ENCODE results near the gene ZNF146. TPM values are rescaled to one million over a fixed set of nuclear protein-coding genes. Genes with fewer than 3 reads are reported as not detected.

ZNF146 gene
- total RNA-seq, 4 donors from 2014 or later: 40.3 to 72.9 (median 59.6) TPM

GRCh38 chr19:36256853-36257519 is 42.1 kb downstream of the ZNF146 start:
- DNase-seq: no peak
- TF ChIP-seq CTCF (IDR thresholded peaks at IDR 0.05) (no peak), POLR2A (IDR thresholded peaks at IDR 0.05) (no peak)
- intact Hi-C loops (cut with DNase I): no loop called here
- 91% methylated on average over 21 of the region's 42 CpGs; no CpG with 5 or more reads in 1 of the 2 donors for WGBS, 2 donors
- peaks cover 0 to 43% (median 0%) of the 10 kb centered on the region in 3 donors for H3K9me3 ChIP-seq
- H3K4me1 ChIP-seq: no peaks in the 10 kb centered on the region
- H3K36me3 ChIP-seq: no peaks in the 10 kb centered on the region
- H3K27ac ChIP-seq: no peak overlapping the region
- H3K27me3 ChIP-seq: no peaks in the 10 kb centered on the region
- H3K4me3 ChIP-seq: peak overlapping the region; percentile 21 to 65 (median 42)

- H3K4me1 ChIP-seq: no peaks in the 10 kb centered on the region
- no peak overlapping the region for H3K27ac ChIP-seq
- H3K9me3 ChIP-seq: peaks cover 0 to 45% (median 0%) of the 10 kb centered on the region in 3 donors
- no peak for DNase-seq
- TF ChIP-seq POLR2A (IDR thresholded peaks at IDR 0.05): no peak
- TF ChIP-seq CTCF (IDR thresholded peaks at IDR 0.05): no peak
- peak overlapping the region; percentile 21 to 65 (median 42) for H3K4me3 ChIP-seq
- H3K27me3 ChIP-seq: no peaks in the 10 kb centered on the region
- WGBS, 2 donors: no CpG with 5 or more reads among the region's 37 CpGs
- no peaks in the 10 kb centered on the region for H3K36me3 ChIP-seq
- intact Hi-C loops (cut with DNase I): no loop called here
These were observed 42.6 kb downstream of the ZNF146 start for GRCh38 chr19:36257520-36257876.

- H3K4me1 ChIP-seq: no peaks in the 10 kb centered on the region
- 85 to 89% methylated on average over 21 to 24 of the region's 29 CpGs for WGBS, 2 donors
- H3K27me3 ChIP-seq: no peaks in the 10 kb centered on the region
- no peaks in the 10 kb centered on the region for H3K36me3 ChIP-seq
- peak overlapping the region in 3 of 4 donors; percentile 38 to 65 (median 45) for H3K4me3 ChIP-seq
- intact Hi-C loops (cut with DNase I): no loop called here
- H3K27ac ChIP-seq: no peak overlapping the region
- DNase-seq: no peak
- TF ChIP-seq CTCF (IDR thresholded peaks at IDR 0.05) (no peak), POLR2A (IDR thresholded peaks at IDR 0.05) (no peak)
- H3K9me3 ChIP-seq: peaks cover 0 to 48% (median 0%) of the 10 kb centered on the region in 3 donors
These were observed 43.3 kb downstream of the ZNF146 start for GRCh38 chr19:36258028-36258875.

GRCh38 chr19:36259211-36259610 is 44.3 kb downstream of the ZNF146 start:
- TF ChIP-seq POLR2A (IDR thresholded peaks at IDR 0.05) (no peak), CTCF (IDR thresholded peaks at IDR 0.05) (no peak)
- H3K27ac ChIP-seq: no peak overlapping the region
- no peak for DNase-seq
- intact Hi-C loops (cut with DNase I): no loop called here
- no peak overlapping the region for H3K4me3 ChIP-seq
- no peaks in the 10 kb centered on the region for H3K36me3 ChIP-seq
- no peaks in the 10 kb centered on the region for H3K27me3 ChIP-seq
- WGBS, 2 donors: 90 to 100% methylated on average over 5 to 17 of the region's 20 CpGs
- H3K4me1 ChIP-seq: no peaks in the 10 kb centered on the region
- H3K9me3 ChIP-seq: peaks cover 0 to 42% (median 0%) of the 10 kb centered on the region in 3 donors

- TF ChIP-seq CTCF (IDR thresholded peaks at IDR 0.05) (no peak), POLR2A (IDR thresholded peaks at IDR 0.05) (no peak)
- WGBS, 2 donors: 94 to 95% methylated on average over 2 of the region's 4 CpGs
- DNase-seq: no peak
These were observed 50.2 kb downstream of the ZNF146 start for GRCh38 chr19:36265064-36265463.

More at GRCh38 chr19:36265064-36265463, 50.2 kb downstream of the ZNF146 start:
- H3K4me3 ChIP-seq: no peak overlapping the region
- no peak overlapping the region for H3K27ac ChIP-seq
- intact Hi-C loops (cut with DNase I): no loop called here
- peaks cover 0 to 37% (median 11%) of the 10 kb centered on the region in 3 donors for H3K9me3 ChIP-seq
- no peaks in the 10 kb centered on the region for H3K27me3 ChIP-seq
- no peaks in the 10 kb centered on the region for H3K4me1 ChIP-seq
- no peaks in the 10 kb centered on the region for H3K36me3 ChIP-seq

Data from esophagus squamous epithelium (tissue), 5 donors.